ENCODE data around the gene HES1. TPM values are rescaled to one million over a fixed set of nuclear protein-coding genes. Genes with fewer than 3 reads are reported as not detected.
"Not testable (repeated sequence)": the region's sequence is repeated elsewhere in the genome, so short reads cannot be mapped to it uniquely, and the experiment has no call there.

HES1 gene
- total RNA-seq, 1 donor from 2014 or later, result 100 TPM

- Mint-ChIP-seq H3K4me3 (no peak overlapping the region), H3K27ac (no peak overlapping the region)
Observed at GRCh38 chr3:194147679-194148078, 11.7 kb downstream of the HES1 start.

GRCh38 chr3:194148383-194148782 is 12.4 kb downstream of the HES1 start:
- H3K9me3 Mint-ChIP-seq, result peaks cover 3% of the 10 kb centered on the region
- peaks cover 23% of the 10 kb centered on the region for H3K4me1 Mint-ChIP-seq (ENCODE audit: unreplicated experiment)

More at GRCh38 chr3:194147679-194148078, 11.7 kb downstream of the HES1 start:
- peaks cover 23% of the 10 kb centered on the region for H3K4me1 Mint-ChIP-seq (ENCODE audit: unreplicated experiment)
- no peaks in the 10 kb centered on the region for H3K36me3 Mint-ChIP-seq
- no peaks in the 10 kb centered on the region for H3K27me3 Mint-ChIP-seq
- DNase-seq (ENCODE audit: extremely low spot score, unreplicated experiment), result no peak
- no peak for TF ChIP-seq CTCF (conservative IDR thresholded peaks at IDR 0.05)
- H3K9me3 Mint-ChIP-seq, result no peaks in the 10 kb centered on the region

GRCh38 chr3:194150252-194150934 is 14.4 kb downstream of the HES1 start:
- H3K9me3 Mint-ChIP-seq, result peaks cover 16% of the 10 kb centered on the region
- H3K4me1 Mint-ChIP-seq (ENCODE audit: unreplicated experiment), result peaks cover 21% of the 10 kb centered on the region

More at GRCh38 chr3:194148383-194148782, 12.4 kb downstream of the HES1 start:
- no peaks in the 10 kb centered on the region for H3K27me3 Mint-ChIP-seq
- no peak overlapping the region for H3K27ac Mint-ChIP-seq
- no peak for TF ChIP-seq CTCF (conservative IDR thresholded peaks at IDR 0.05)
- no peak for DNase-seq (ENCODE audit: extremely low spot score, unreplicated experiment)
- H3K4me3 Mint-ChIP-seq, result no peak overlapping the region
- no peaks in the 10 kb centered on the region for H3K36me3 Mint-ChIP-seq

GRCh38 chr3:194150935-194151302 is 15.0 kb downstream of the HES1 start:
- not testable (repeated sequence) for H3K4me3 Mint-ChIP-seq; H3K36me3 Mint-ChIP-seq; DNase-seq (ENCODE audit: extremely low spot score, unreplicated experiment); H3K27me3 Mint-ChIP-seq
- peak overlapping the region; percentile 36 for H3K27ac Mint-ChIP-seq
- H3K9me3 Mint-ChIP-seq, result peaks cover 16% of the 10 kb centered on the region
- H3K4me1 Mint-ChIP-seq (ENCODE audit: unreplicated experiment), result peaks cover 21% of the 10 kb centered on the region

More at GRCh38 chr3:194150252-194150934, 14.4 kb downstream of the HES1 start:
- H3K27me3 Mint-ChIP-seq, result no peaks in the 10 kb centered on the region
- no peak for TF ChIP-seq CTCF (conservative IDR thresholded peaks at IDR 0.05)
- DNase-seq (ENCODE audit: extremely low spot score, unreplicated experiment), result no peak
- peak overlapping the region; percentile 9 for H3K4me3 Mint-ChIP-seq
- H3K36me3 Mint-ChIP-seq, result no peaks in the 10 kb centered on the region
- H3K27ac Mint-ChIP-seq, result peak overlapping the region; percentile 36

- Mint-ChIP-seq H3K9me3 (peaks cover 16% of the 10 kb centered on the region), H3K27me3 (no peaks in the 10 kb centered on the region), H3K4me1 (ENCODE audit: unreplicated experiment) (peaks cover 12% of the 10 kb centered on the region), H3K27ac (peak overlapping the region; percentile 27), H3K36me3 (no peaks in the 10 kb centered on the region), H3K4me3 (no peak overlapping the region)
- no peak for TF ChIP-seq CTCF (conservative IDR thresholded peaks at IDR 0.05)
- no peak for DNase-seq (ENCODE audit: extremely low spot score, unreplicated experiment)
Observed at GRCh38 chr3:194154346-194154745, 18.4 kb downstream of the HES1 start.

- Mint-ChIP-seq H3K36me3 (no peaks in the 10 kb centered on the region), H3K27ac (no peak overlapping the region), H3K9me3 (peaks cover 16% of the 10 kb centered on the region), H3K4me3 (no peak overlapping the region), H3K4me1 (ENCODE audit: unreplicated experiment) (peaks cover 22% of the 10 kb centered on the region), H3K27me3 (no peaks in the 10 kb centered on the region)
- DNase-seq (ENCODE audit: extremely low spot score, unreplicated experiment), result no peak
- no peak for TF ChIP-seq CTCF (conservative IDR thresholded peaks at IDR 0.05)
Observed at GRCh38 chr3:194156095-194156494, 20.1 kb downstream of the HES1 start.

Measured in type B pancreatic cell (in vitro differentiated cells).